ENCODE data around the gene OPN5.

The OPN5 gene

GRCh38 chr6:47859175-47859574 lies 77.3 kb downstream of the OPN5 start:
- DNase-seq (ENCODE audit: low read depth in 2 of 2) = no peak

DNA sequence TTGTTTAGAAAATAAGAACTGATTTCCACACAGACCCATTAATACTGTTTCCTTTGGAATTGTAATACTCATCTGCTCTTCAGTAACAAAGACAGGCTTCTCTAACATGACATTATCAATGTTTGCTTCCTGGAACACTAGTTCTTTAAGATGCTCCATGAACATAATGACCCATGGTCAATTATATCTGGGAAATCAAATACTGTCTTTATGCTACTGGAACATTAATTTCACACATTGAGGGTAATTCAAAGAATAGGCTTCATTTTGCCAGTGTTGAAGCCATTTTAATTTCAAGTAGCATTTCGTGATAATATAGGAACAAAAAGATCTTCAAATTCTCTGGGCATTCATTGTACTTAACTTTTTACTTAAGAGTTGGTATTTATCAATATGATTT lies 80.9 kb downstream of the OPN5 start:
- DNase-seq (ENCODE audit: low read depth in 2 of 2) = no peak

DNA sequence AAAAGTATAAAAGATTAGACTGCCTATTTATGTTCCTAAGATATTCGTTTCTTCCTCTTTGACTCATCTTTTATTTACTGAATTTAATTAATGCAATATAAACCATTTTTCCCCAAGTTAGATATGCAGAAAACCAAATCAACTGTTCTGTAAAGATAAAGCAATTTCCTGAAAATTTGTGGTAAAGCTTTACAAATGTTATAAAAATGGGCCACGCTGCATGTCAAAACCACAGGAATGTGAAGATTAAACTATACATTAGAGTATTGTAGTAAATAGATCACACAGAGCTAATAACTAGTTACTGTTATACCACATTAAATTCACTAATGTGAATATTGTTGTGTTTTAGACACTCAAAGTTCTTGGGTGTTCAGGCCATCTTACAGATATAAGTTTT lies 83.4 kb downstream of the OPN5 start:
- DNase-seq (ENCODE audit: low read depth in 2 of 2) = no peak

GRCh38 chr6:47875593-47875992 lies 93.8 kb downstream of the OPN5 start:
- DNase-seq (ENCODE audit: low read depth in 2 of 2) = no peak

Measured in activated CD4-positive, alpha-beta T cell treated with anti-CD3 and anti-CD28 coated beads for 24 hours (primary cell).